ENCODE results near the gene CFAP74.

Gene CFAP74

GRCh38 chr1:1967151-1967550, 36.4 kb downstream of the CFAP74 start:
- Histone ChIP-seq H2AK5ac (ENCODE audit: low read length) (no peak overlapping the region), H2AFZ (ENCODE audit: insufficient read depth, low read length, poor library complexity) (no peak overlapping the region), H3K4me1 (ENCODE audit: control insufficient read depth in 1 of 2, insufficient read depth in 2 of 2, low read length in 2 of 2) (no peaks in the 10 kb centered on the region), H4K8ac (ENCODE audit: low read depth, low read length) (no peak overlapping the region), H3K4me3 (ENCODE audit: low read depth, low read length) (no peak overlapping the region), H3K14ac (ENCODE audit: low read length) (no peak overlapping the region), H3K79me2 (ENCODE audit: control insufficient read depth, insufficient read depth, low read length, poor library complexity) (no peaks in the 10 kb centered on the region), H2BK12ac (ENCODE audit: low read length) (no peak overlapping the region), H3K4me2 (ENCODE audit: low read length) (no peak overlapping the region), H2BK120ac (ENCODE audit: insufficient read depth, low read length, poor library complexity) (no peak overlapping the region), H3K9me3 (ENCODE audit: insufficient read depth, low read depth, low read length) (peaks cover 9% of the 10 kb centered on the region), H3K4ac (ENCODE audit: low read depth, low read length) (no peak overlapping the region), H3K18ac (ENCODE audit: low read length) (no peak overlapping the region), H4K91ac (ENCODE audit: low read depth, low read length) (no peak overlapping the region), H3K27ac (ENCODE audit: low read depth, low read length) (no peak overlapping the region), H3K9ac (ENCODE audit: low read length) (no peak overlapping the region), H3K27me3 (ENCODE audit: insufficient read depth, low read length) (no peaks in the 10 kb centered on the region), H3K79me1 (ENCODE audit: low read length) (no peaks in the 10 kb centered on the region), H4K12ac (ENCODE audit: low read depth, low read length) (no peak overlapping the region), H3K36me3 (ENCODE audit: control insufficient read depth in 1 of 2, insufficient read depth in 2 of 2, low read length in 2 of 2) (no peaks in the 10 kb centered on the region), H2BK5ac (ENCODE audit: low read depth, low read length, poor library complexity) (no peak overlapping the region), H3K23ac (ENCODE audit: low read length) (no peak overlapping the region)
- DNase-seq: no peak
- no CpG with 5 or more reads among the region's 16 CpGs for WGBS (ENCODE audit: extremely low coverage, insufficient coverage, insufficient read length)

GRCh38 chr1:1966071-1966740, 37.4 kb downstream of the CFAP74 start:
- Histone ChIP-seq H2BK12ac (ENCODE audit: low read length) (no peak overlapping the region), H3K9ac (ENCODE audit: low read length) (no peak overlapping the region), H3K18ac (ENCODE audit: low read length) (no peak overlapping the region), H3K79me2 (ENCODE audit: control insufficient read depth, insufficient read depth, low read length, poor library complexity) (no peaks in the 10 kb centered on the region), H3K4ac (ENCODE audit: low read depth, low read length) (no peak overlapping the region), H3K14ac (ENCODE audit: low read length) (no peak overlapping the region), H3K23ac (ENCODE audit: low read length) (no peak overlapping the region), H2BK120ac (ENCODE audit: insufficient read depth, low read length, poor library complexity) (no peak overlapping the region), H3K27ac (ENCODE audit: low read depth, low read length) (no peak overlapping the region), H3K36me3 (ENCODE audit: control insufficient read depth in 1 of 2, insufficient read depth in 2 of 2, low read length in 2 of 2) (no peaks in the 10 kb centered on the region), H3K27me3 (ENCODE audit: insufficient read depth, low read length) (no peaks in the 10 kb centered on the region), H4K91ac (ENCODE audit: low read depth, low read length) (no peak overlapping the region), H3K4me2 (ENCODE audit: low read length) (no peak overlapping the region), H4K8ac (ENCODE audit: low read depth, low read length) (no peak overlapping the region), H3K4me1 (ENCODE audit: control insufficient read depth in 1 of 2, insufficient read depth in 2 of 2, low read length in 2 of 2) (no peaks in the 10 kb centered on the region), H4K12ac (ENCODE audit: low read depth, low read length) (no peak overlapping the region), H3K4me3 (ENCODE audit: low read depth, low read length) (no peak overlapping the region), H2AK5ac (ENCODE audit: low read length) (no peak overlapping the region), H2BK5ac (ENCODE audit: low read depth, low read length, poor library complexity) (no peak overlapping the region), H3K79me1 (ENCODE audit: low read length) (no peaks in the 10 kb centered on the region), H2AFZ (ENCODE audit: insufficient read depth, low read length, poor library complexity) (no peak overlapping the region), H3K9me3 (ENCODE audit: insufficient read depth, low read depth, low read length) (peaks cover 8% of the 10 kb centered on the region)
- DNase-seq: no peak
- no CpG with 5 or more reads among the region's 38 CpGs for WGBS (ENCODE audit: extremely low coverage, insufficient coverage, insufficient read length)

- Histone ChIP-seq H3K18ac (ENCODE audit: low read length) (no peak overlapping the region), H2AFZ (ENCODE audit: insufficient read depth, low read length, poor library complexity) (no peak overlapping the region), H2BK120ac (ENCODE audit: insufficient read depth, low read length, poor library complexity) (no peak overlapping the region), H3K14ac (ENCODE audit: low read length) (no peak overlapping the region), H3K27ac (ENCODE audit: low read depth, low read length) (no peak overlapping the region), H3K4me3 (ENCODE audit: low read depth, low read length) (no peak overlapping the region), H3K9ac (ENCODE audit: low read length) (no peak overlapping the region), H3K23ac (ENCODE audit: low read length) (no peak overlapping the region), H4K91ac (ENCODE audit: low read depth, low read length) (no peak overlapping the region), H3K27me3 (ENCODE audit: insufficient read depth, low read length) (no peaks in the 10 kb centered on the region), H2BK5ac (ENCODE audit: low read depth, low read length, poor library complexity) (no peak overlapping the region), H3K79me2 (ENCODE audit: control insufficient read depth, insufficient read depth, low read length, poor library complexity) (no peaks in the 10 kb centered on the region), H3K9me3 (ENCODE audit: insufficient read depth, low read depth, low read length) (peaks cover 1% of the 10 kb centered on the region), H3K79me1 (ENCODE audit: low read length) (no peaks in the 10 kb centered on the region), H2AK5ac (ENCODE audit: low read length) (no peak overlapping the region), H4K12ac (ENCODE audit: low read depth, low read length) (no peak overlapping the region), H3K4ac (ENCODE audit: low read depth, low read length) (no peak overlapping the region), H3K36me3 (ENCODE audit: control insufficient read depth in 1 of 2, insufficient read depth in 2 of 2, low read length in 2 of 2) (no peaks in the 10 kb centered on the region), H3K4me1 (ENCODE audit: control insufficient read depth in 1 of 2, insufficient read depth in 2 of 2, low read length in 2 of 2) (no peaks in the 10 kb centered on the region), H4K8ac (ENCODE audit: low read depth, low read length) (no peak overlapping the region), H3K4me2 (ENCODE audit: low read length) (no peak overlapping the region), H2BK12ac (ENCODE audit: low read length) (no peak overlapping the region)
- DNase-seq: no peak
- WGBS (ENCODE audit: extremely low coverage, insufficient coverage, insufficient read length): no CpG with 5 or more reads among the region's 10 CpGs
These were observed 38.0 kb downstream of the CFAP74 start for GRCh38 chr1:1965546-1965945.

- Histone ChIP-seq H2AK5ac (ENCODE audit: low read length) (no peak overlapping the region), H3K27me3 (ENCODE audit: insufficient read depth, low read length) (no peaks in the 10 kb centered on the region), H2BK5ac (ENCODE audit: low read depth, low read length, poor library complexity) (no peak overlapping the region), H4K12ac (ENCODE audit: low read depth, low read length) (no peak overlapping the region), H3K4me3 (ENCODE audit: low read depth, low read length) (no peak overlapping the region), H2BK12ac (ENCODE audit: low read length) (no peak overlapping the region), H3K4me2 (ENCODE audit: low read length) (no peak overlapping the region), H3K18ac (ENCODE audit: low read length) (no peak overlapping the region), H3K9ac (ENCODE audit: low read length) (no peak overlapping the region), H2AFZ (ENCODE audit: insufficient read depth, low read length, poor library complexity) (no peak overlapping the region), H4K8ac (ENCODE audit: low read depth, low read length) (no peak overlapping the region), H4K91ac (ENCODE audit: low read depth, low read length) (no peak overlapping the region), H2BK120ac (ENCODE audit: insufficient read depth, low read length, poor library complexity) (no peak overlapping the region), H3K79me1 (ENCODE audit: low read length) (no peaks in the 10 kb centered on the region), H3K36me3 (ENCODE audit: control insufficient read depth in 1 of 2, insufficient read depth in 2 of 2, low read length in 2 of 2) (no peaks in the 10 kb centered on the region), H3K23ac (ENCODE audit: low read length) (no peak overlapping the region), H3K27ac (ENCODE audit: low read depth, low read length) (no peak overlapping the region), H3K79me2 (ENCODE audit: control insufficient read depth, insufficient read depth, low read length, poor library complexity) (no peaks in the 10 kb centered on the region), H3K4ac (ENCODE audit: low read depth, low read length) (no peak overlapping the region), H3K9me3 (ENCODE audit: insufficient read depth, low read depth, low read length) (no peaks in the 10 kb centered on the region), H3K4me1 (ENCODE audit: control insufficient read depth in 1 of 2, insufficient read depth in 2 of 2, low read length in 2 of 2) (peaks cover 0 to 1% of the 10 kb centered on the region in 2 experiments), H3K14ac (ENCODE audit: low read length) (no peak overlapping the region)
- whole genome bisulfite sequencing (ENCODE audit: extremely low coverage, insufficient coverage, insufficient read length): no CpG with 5 or more reads among the region's 25 CpGs
- DNase-seq: no peak
These were observed 38.8 kb downstream of the CFAP74 start for GRCh38 chr1:1964811-1965210.

Measured in trophoblast cell (in vitro differentiated cells and primary cell).